ENCODE results near the gene KLHDC4.

GRCh38 chr16:87684711-87685404 is 80.9 kb downstream of the KLHDC4 start:
- no peak for TF ChIP-seq POLR2A (IDR thresholded peaks at IDR 0.05)
- TF ChIP-seq, protein P1, sequence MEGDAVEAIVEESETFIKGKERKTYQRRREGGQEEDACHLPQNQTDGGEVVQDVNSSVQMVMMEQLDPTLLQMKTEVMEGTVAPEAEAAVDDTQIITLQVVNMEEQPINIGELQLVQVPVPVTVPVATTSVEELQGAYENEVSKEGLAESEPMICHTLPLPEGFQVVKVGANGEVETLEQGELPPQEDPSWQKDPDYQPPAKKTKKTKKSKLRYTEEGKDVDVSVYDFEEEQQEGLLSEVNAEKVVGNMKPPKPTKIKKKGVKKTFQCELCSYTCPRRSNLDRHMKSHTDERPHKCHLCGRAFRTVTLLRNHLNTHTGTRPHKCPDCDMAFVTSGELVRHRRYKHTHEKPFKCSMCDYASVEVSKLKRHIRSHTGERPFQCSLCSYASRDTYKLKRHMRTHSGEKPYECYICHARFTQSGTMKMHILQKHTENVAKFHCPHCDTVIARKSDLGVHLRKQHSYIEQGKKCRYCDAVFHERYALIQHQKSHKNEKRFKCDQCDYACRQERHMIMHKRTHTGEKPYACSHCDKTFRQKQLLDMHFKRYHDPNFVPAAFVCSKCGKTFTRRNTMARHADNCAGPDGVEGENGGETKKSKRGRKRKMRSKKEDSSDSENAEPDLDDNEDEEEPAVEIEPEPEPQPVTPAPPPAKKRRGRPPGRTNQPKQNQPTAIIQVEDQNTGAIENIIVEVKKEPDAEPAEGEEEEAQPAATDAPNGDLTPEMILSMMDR (IDR thresholded peaks at IDR 0.05): no peak
- TF ChIP-seq POLR2AphosphoS5 (IDR thresholded peaks at IDR 0.05): no peak
